Kidney capillary endothelial cell (primary cell): ENCODE results near the gene FOXL2NB.
"Not testable (repeated sequence)": the region's sequence is repeated elsewhere in the genome, so short reads cannot be mapped to it uniquely, and the experiment has no call there.

Experiments
- DNase-seq: peaks from one replicate; pipeline ENCODE4 v3.0.0-alpha.2; 2018; ENCODE audit warnings: low spot score

Gene FOXL2NB

GRCh38 chr3:138946663-138947494, at the start of gene FOXL2NB, which contains the start of gene FOXL2:
Gene FOXL2NB (plus strand): TSS chr3:138947217. CDS start chr3:138947365, 148 bp downstream.
Gene FOXL2 (minus strand): TSS chr3:138947137. CDS start chr3:138946722, 415 bp downstream.
- no peak for DNase-seq

- no peak for DNase-seq
Measured at GRCh38 chr3:138898301-138898700, 48.7 kb upstream of the FOXL2NB start.

GRCh38 chr3:138898708-138899107, 48.3 kb upstream of the FOXL2NB start:
- DNase-seq, result no peak

- no peak for DNase-seq
Measured at GRCh38 chr3:138899351-138899991, 47.5 kb upstream of the FOXL2NB start.

DNA sequence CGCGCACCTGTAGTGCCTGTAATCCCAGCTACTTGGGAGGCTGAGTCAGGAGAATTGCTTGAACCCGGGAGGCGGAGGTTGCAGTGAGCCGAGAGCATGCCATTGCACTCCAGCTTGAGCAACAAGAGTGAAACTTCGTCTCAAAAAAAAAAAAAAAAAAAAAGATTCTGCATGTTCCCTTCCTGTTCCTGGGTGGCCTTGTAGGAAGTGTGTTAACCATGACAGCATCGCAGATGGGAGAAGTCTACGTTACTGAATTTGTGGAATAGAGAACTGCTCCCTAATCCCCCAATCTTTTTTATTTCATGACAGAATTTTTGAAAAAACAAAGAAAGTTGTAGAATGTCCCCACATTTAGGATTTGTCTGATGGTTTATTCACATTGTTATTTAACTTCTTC, 45.5 kb upstream of the FOXL2NB start:
- no peak for DNase-seq

- no peak for DNase-seq
Measured at GRCh38 chr3:138902171-138902570, 44.8 kb upstream of the FOXL2NB start.

GRCh38 chr3:138907539-138907938, 39.5 kb upstream of the FOXL2NB start:
- no peak for DNase-seq

GRCh38 chr3:138908846-138909245, 38.2 kb upstream of the FOXL2NB start:
- DNase-seq, result no peak

DNA sequence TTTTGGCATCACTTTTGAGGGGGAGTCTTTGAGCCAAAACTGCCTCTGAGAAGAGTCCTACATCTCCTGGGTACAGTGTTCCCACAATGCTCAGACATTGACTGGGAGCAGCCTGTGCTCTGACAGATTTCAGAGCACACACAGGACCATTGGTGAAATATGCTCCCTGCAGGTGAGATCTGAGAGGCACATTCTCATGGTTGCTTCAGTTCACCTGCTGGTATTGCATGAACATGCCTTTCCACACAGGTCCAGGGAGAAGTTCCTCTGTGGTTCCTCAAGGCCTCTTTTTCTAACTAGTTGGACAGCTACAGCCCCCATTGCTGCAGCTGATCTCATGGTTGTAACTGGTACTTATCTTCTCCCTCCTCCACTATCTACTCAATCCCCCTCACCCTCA, 37.1 kb upstream of the FOXL2NB start:
- DNase-seq, result no peak

DNA sequence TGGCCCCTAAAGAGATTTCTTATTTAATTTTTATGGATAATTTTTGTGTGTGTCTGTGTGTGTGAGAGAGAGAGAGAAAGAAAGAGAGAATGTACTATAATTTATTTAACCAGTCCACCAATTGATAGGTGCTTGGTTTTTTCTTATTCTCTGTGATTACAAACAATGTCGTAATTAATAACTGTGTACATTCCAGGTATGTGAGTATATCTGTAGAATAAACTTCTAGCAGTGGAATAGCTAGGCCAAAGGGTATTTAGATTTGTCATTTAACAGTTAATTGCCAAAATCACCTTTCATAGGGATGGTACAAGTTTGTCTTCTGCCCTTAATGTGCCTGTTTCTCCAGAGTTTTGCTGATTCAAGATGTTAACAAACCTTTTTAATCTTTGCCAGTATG, 35.4 kb upstream of the FOXL2NB start:
- DNase-seq, result no peak

- DNase-seq, result no peak
Measured at GRCh38 chr3:138912237-138912636, 34.8 kb upstream of the FOXL2NB start.

DNA sequence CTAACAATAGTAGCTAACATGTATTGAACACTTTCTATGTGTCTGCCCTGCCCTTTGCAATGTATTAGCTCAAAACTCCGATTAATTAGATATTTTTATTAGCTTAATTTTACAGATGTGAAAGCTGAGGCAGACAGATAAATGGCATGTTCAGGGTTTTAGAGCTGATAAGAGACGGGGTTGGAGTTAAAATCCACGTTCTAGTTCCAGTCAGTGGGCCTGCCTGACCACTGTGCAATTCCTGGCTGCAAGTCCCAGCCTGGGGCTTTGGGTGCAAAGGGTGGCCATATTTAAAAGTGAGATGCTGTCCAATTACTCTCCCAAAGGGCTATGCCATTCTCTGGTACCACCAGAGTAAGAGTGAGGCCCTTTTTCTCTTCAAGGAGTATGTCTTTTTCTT, 33.3 kb upstream of the FOXL2NB start:
- no peak for DNase-seq

GRCh38 chr3:138914870-138915502, 32.0 kb upstream of the FOXL2NB start:
- peak; percentile 83 for DNase-seq

- peak; percentile 84 for DNase-seq
Measured at GRCh38 chr3:138915503-138916498, 31.2 kb upstream of the FOXL2NB start.

DNA sequence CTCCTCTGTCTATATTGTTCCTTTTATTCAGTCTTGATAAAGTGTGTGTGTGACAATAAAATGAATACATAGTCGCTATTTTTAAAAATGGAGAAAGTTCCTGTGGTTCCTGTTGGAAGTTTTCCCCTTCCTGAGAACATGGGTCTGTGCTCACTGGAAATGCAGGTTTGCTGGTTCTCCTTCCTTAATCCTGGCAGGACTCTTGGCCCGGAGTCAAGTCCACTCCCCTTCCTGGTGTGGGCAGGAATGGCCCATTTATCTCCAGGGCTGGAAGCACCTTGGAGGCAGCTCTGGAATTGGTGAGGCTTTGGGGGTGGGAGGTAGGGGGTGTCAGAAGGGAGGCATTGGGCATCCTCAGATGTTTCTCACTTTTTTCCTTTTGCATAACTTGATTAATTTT, 30.2 kb upstream of the FOXL2NB start:
- DNase-seq, result no peak

DNA sequence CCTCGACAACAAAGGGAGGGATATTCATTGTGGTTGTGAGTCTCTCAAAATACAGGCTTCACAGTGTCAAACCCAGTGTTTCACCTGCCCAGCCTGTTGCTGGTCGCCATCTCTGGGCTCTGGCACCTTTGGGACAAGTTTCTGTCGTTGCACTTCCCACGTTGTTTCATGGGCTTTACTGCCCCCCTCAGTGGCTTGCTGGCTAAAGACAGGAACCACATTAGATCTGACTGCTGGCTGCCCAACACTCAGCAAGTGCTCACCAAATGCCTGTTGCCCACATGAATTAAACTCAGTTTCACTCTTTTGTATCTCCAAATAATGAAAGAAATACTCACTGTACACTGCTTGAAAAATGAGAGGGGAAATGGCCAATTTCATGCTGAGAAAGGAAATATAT, 27.7 kb upstream of the FOXL2NB start:
- no peak for DNase-seq

GRCh38 chr3:138921316-138922292, 25.4 kb upstream of the FOXL2NB start:
- no peak for DNase-seq

GRCh38 chr3:138922400-138922799, 24.6 kb upstream of the FOXL2NB start:
- not testable (repeated sequence) for DNase-seq

DNA sequence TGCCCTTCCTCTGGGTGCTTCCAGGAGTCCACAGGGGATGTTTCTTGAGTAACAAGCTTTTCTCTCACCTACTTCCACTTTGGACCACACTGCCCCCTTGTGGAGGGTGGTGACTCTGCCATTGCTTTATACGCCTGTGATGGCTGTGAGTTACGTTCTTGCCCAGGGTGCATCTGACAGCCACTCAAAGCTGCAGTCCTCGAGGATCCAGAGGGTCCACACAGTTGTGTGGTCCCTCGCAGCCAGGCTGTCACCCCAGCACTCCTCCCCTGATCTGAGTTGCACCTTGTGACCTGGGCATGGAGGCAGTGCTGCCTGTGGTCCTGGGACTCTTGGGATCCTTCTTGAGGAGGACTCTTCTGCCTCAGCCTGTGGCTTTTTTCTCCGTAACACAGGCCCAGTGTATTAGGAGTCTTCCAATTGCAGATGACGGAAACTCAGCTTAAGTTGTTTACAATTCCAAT, 23.5 kb upstream of the FOXL2NB start:
- peak; percentile 75 for DNase-seq

DNA sequence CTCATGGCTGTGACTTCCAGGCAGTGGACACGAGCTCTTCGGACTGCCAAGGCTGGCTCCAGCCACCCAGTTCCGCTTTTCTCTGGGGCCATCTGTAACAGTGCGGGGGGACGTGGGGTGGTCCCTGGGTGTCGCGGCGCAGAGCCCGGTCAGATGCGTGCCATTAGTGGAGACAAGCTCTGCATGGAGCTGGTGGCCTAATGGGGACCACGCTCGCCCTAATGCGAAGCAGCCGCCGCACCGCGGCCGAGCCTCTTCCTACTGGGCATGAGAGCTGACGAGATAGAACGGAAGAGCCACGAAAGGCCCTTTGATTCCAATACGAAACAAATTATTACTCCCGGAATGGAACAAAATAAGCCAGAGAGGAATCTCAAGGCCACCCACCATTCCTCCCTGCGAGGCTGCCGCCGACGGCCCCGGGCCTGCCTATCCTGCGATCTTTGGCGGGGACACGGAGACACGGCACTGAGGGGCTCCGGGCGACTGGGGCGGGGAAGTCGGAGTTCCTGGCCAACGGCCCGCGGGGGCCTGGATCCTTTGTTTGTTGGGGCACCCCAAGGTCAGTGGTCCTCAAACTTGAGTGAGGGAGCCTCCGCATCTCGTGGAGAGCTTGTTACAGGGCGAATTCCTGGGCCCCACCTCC, 18.2 kb upstream of the FOXL2NB start:
- no peak for DNase-seq
